Stomach (tissue), 9 donors: ENCODE measurements around the gene CABP1. TPM values are rescaled to one million over a fixed set of nuclear protein-coding genes. Genes with fewer than 3 reads are reported as not detected.

Experiments
- DNase-seq, 2 donors: peaks; one replicate each; pipeline versions ENCODE4 v3.0.0 to v3.0.0-alpha.2; 2013 to 2019
- H3K27ac ChIP-seq, 5 donors: fragments of 200-600 bp in 4 of 5; sonication (generic) in 4 of 5; one replicate each; pipeline ENCODE4 v1.5.1; 2013 to 2019; ENCODE audit warnings: mild to moderate bottlenecking in 1 of 5, moderate library complexity in 1 of 5
- H3K27me3 ChIP-seq, 3 donors: fragments of 200-600 bp; sonication (generic); one replicate each; pipeline ENCODE4 v1.5.1; 2017 to 2019; ENCODE audit warnings: mixed run types in 1 of 3
- H3K36me3 ChIP-seq, 4 donors: fragments of 200-600 bp; sonication (generic); 1 replicate in 3 of 4; 2 replicates in 1 of 4; pipeline ENCODE4 v1.5.1; 2016 to 2019
- H3K4me1 ChIP-seq, 4 donors: fragments of 200-600 bp; sonication (generic); one replicate each; pipeline ENCODE4 v1.5.1; 2016 to 2019
- H3K4me3 ChIP-seq, 4 donors: fragments of 200-600 bp; sonication (generic) in 3 of 4; one replicate each; pipeline ENCODE4 v1.5.1; 2016 to 2019; ENCODE audit warnings: mild to moderate bottlenecking in 1 of 4
- H3K9me3 ChIP-seq, 4 donors: fragments of 200-600 bp; sonication (generic); one replicate each; pipeline ENCODE4 v1.5.1; 2016 to 2019
- CTCF ChIP-seq, 7 experiments: fragments of 450-650 bp in 4 of 7; fragments of 200-600 bp in 3 of 7; sonication (generic) in 3 of 7; IDR thresholded peaks; one replicate each; pipeline ENCODE4 v1.5.1; 2016 to 2019; ENCODE audit warnings: antibody characterized with exemption in 7 of 7, control low read depth in 2 of 7, mild to moderate bottlenecking in 1 of 7
- EP300 ChIP-seq: sonication (generic); formaldehyde crosslinking; IDR thresholded peaks from one replicate; pipeline ENCODE4 v1.6.1; 2017; ENCODE audit warnings: antibody characterized with exemption
- POLR2A ChIP-seq, 4 donors: fragments of 450-650 bp; IDR thresholded peaks; one replicate each; pipeline ENCODE4 v1.6.1; 2016; ENCODE audit warnings: antibody characterized with exemption in 4 of 4, control low read depth in 2 of 4, mild to moderate bottlenecking in 1 of 4, moderate library complexity in 1 of 4
- POLR2AphosphoS5 ChIP-seq, 3 donors: sonication (generic); formaldehyde crosslinking; IDR thresholded peaks; one replicate each; pipeline ENCODE4 v1.6.1; 2016; ENCODE audit warnings: antibody characterized with exemption in 3 of 3
- WGBS, 5 donors: extraction: QIAGEN DNeasy Blood & Tissue Kit in 3 of 5; methylation state at CpG; one replicate each; pipeline versions ENCODE4 v1.1.5 to v1.1.7; 2013 to 2018; 5-methylcytosine and 5-hydroxymethylcytosine counted together
- intact Hi-C: fragments of 100-400 bp; cut with DNase I; formaldehyde crosslinking; loops from one replicate; pipeline ENCODE4 v1.15.1; 2023; ENCODE audit warnings: low total_unique reads
- polyA plus RNA-seq, 3 donors: library from polyadenylated mRNA; stranded (reverse); fragments of 200-250 nt; gene quantifications; one replicate each; pipeline ENCODE4 v1.2.3, GENCODE V29; 2013
- total RNA-seq, 5 donors: library from RNA; depleted of rRNA; stranded (reverse); fragments of >200 nt; gene quantifications; one replicate each; pipeline versions ENCODE4 v1.1.0 to v1.2.3, GENCODE V29; 2014 to 2016
- donor health status: healthy with polysubstance abuse.
- donor health status: Bipolar disorder and iron deficiency.
- donor health status: healthy.

Gene CABP1
- total and polyA plus RNA-seq, 8 donors: 1.1 to 2.4 (median 2.0) TPM; not detected in 3

GRCh38 chr12:120687578-120688289 is 47.3 kb downstream of the CABP1 start:
- Histone ChIP-seq H3K36me3 (no peaks in the 10 kb centered on the region), H3K27ac (peak overlapping the region; percentile 88 to 96 (median 94)), H3K4me3 (peak overlapping the region; percentile 69 to 99 (median 90)), H3K4me1 (peaks cover 47 to 61% (median 55%) of the 10 kb centered on the region in 4 donors), H3K27me3 (no peaks in the 10 kb centered on the region), H3K9me3 (no peaks in the 10 kb centered on the region)
- intact Hi-C loops: no loop called here
- peak in 1 of 2 donors; percentile 63 for DNase-seq
- 0 to 1% (median 0%) methylated on average over 20 to 31 of the region's 31 CpGs for WGBS, 5 donors
- no peak for TF ChIP-seq CTCF (IDR thresholded peaks at IDR 0.05)

GRCh38 chr12:120688527-120689071 is 48.2 kb downstream of the CABP1 start:
- H3K27me3 ChIP-seq: no peaks in the 10 kb centered on the region
- peaks cover 47 to 67% (median 62%) of the 10 kb centered on the region in 4 donors for H3K4me1 ChIP-seq
- peak overlapping the region; percentile 65 to 96 (median 89) for H3K27ac ChIP-seq
- peak in 1 of 2 donors; percentile 53 for DNase-seq
- TF ChIP-seq POLR2AphosphoS5 (IDR thresholded peaks at IDR 0.05): no peak
- TF ChIP-seq POLR2A (IDR thresholded peaks at IDR 0.05): no peak
- no peak for TF ChIP-seq CTCF (IDR thresholded peaks at IDR 0.05)
- TF ChIP-seq EP300: no peak
- H3K36me3 ChIP-seq: peaks cover 0 to 9% (median 1%) of the 10 kb centered on the region in 4 donors
- no peaks in the 10 kb centered on the region for H3K9me3 ChIP-seq
- H3K4me3 ChIP-seq: peak overlapping the region; percentile 69 to 99 (median 90)
- whole genome bisulfite sequencing, 5 donors: 7 to 23% (median 10%) methylated on average over 6 of the region's 6 CpGs
- intact Hi-C loops: no loop called here

- Histone ChIP-seq H3K27ac (peak overlapping the region; percentile 12 to 96 (median 88)), H3K4me3 (peak overlapping the region; percentile 69 to 99 (median 90)), H3K9me3 (no peaks in the 10 kb centered on the region), H3K36me3 (peaks cover 6 to 18% (median 11%) of the 10 kb centered on the region in 4 donors), H3K27me3 (no peaks in the 10 kb centered on the region), H3K4me1 (peaks cover 47 to 68% (median 62%) of the 10 kb centered on the region in 4 donors)
- intact Hi-C loops: no loop called here
- peak in 1 of 2 donors; percentile 54 for DNase-seq
- 17 to 53% (median 28%) methylated on average over 6 of the region's 6 CpGs for WGBS, 5 donors
- TF ChIP-seq POLR2AphosphoS5 (IDR thresholded peaks at IDR 0.05) (no peak), POLR2A (IDR thresholded peaks at IDR 0.05) (no peak), CTCF (IDR thresholded peaks at IDR 0.05) (no peak), EP300 (no peak)
Observed at GRCh38 chr12:120689397-120690082, 49.1 kb downstream of the CABP1 start.

GRCh38 chr12:120690083-120690450 is 49.6 kb downstream of the CABP1 start:
- DNase-seq: no peak
- Histone ChIP-seq H3K27me3 (no peaks in the 10 kb centered on the region), H3K9me3 (no peaks in the 10 kb centered on the region), H3K4me3 (no peak overlapping the region), H3K36me3 (peaks cover 11 to 23% (median 16%) of the 10 kb centered on the region in 4 donors), H3K4me1 (peaks cover 47 to 68% (median 62%) of the 10 kb centered on the region in 4 donors), H3K27ac (no peak overlapping the region)
- TF ChIP-seq EP300: no peak
- intact Hi-C loops: no loop called here
- WGBS, 5 donors: 67 to 88% (median 76%) methylated on average over 2 of the region's 2 CpGs
